ENCODE results near the gene TWNK.

Gene TWNK

GRCh38 chr10:101020427-101021075 lies 33.2 kb downstream of the TWNK start:
- Histone ChIP-seq H3K79me2 (ENCODE audit: control insufficient read depth, low read length) (no peaks in the 10 kb centered on the region), H3K4me1 (ENCODE audit: control insufficient read depth, low read length) (peaks cover 19% of the 10 kb centered on the region), H3K4me2 (ENCODE audit: low read length) (no peak overlapping the region), H3F3A (ENCODE audit: control insufficient read depth, insufficient read depth) (no peaks in the 10 kb centered on the region), H3K27ac (ENCODE audit: low read depth, low read length) (no peak overlapping the region), H3K27me3 (ENCODE audit: control insufficient read depth, low read length) (peaks cover 13% of the 10 kb centered on the region; the same call in 1 of the 2 replicates), H3K4me3 (ENCODE audit: low read length) (no peak overlapping the region), H4K20me1 (ENCODE audit: control insufficient read depth, insufficient read depth, low read depth, low read length) (no peaks in the 10 kb centered on the region), H3K36me3 (ENCODE audit: control insufficient read depth, low read length) (no peaks in the 10 kb centered on the region), H3K9me3 (ENCODE audit: control insufficient read depth, insufficient read depth, low read length) (no peaks in the 10 kb centered on the region), H3K9me2 (replicated peaks; ENCODE audit: control insufficient read depth, low read length) (no peaks in the 10 kb centered on the region)
- TF ChIP-seq CTCF (IDR thresholded peaks at IDR 0.05; ENCODE audit: low read depth, low read length, poor library complexity, severe bottlenecking) (no peak), EZH2phosphoT487 (IDR thresholded peaks at IDR 0.05; ENCODE audit: borderline replicate concordance, low read length) (no peak)

- peaks cover 13% of the 10 kb centered on the region; the same call in 1 of the 2 replicates for H3K27me3 ChIP-seq (ENCODE audit: control insufficient read depth, low read length)
- H3K79me2 ChIP-seq (ENCODE audit: control insufficient read depth, low read length), result no peaks in the 10 kb centered on the region
- no peak overlapping the region for H3K4me3 ChIP-seq (ENCODE audit: low read length)
- H3K9me3 ChIP-seq (ENCODE audit: control insufficient read depth, insufficient read depth, low read length), result no peaks in the 10 kb centered on the region
- no peaks in the 10 kb centered on the region for H3K9me2 ChIP-seq (replicated peaks; ENCODE audit: control insufficient read depth, low read length)
- H3K4me2 ChIP-seq (ENCODE audit: low read length), result no peak overlapping the region
- peaks cover 19% of the 10 kb centered on the region for H3K4me1 ChIP-seq (ENCODE audit: control insufficient read depth, low read length)
- TF ChIP-seq CTCF (IDR thresholded peaks at IDR 0.05; ENCODE audit: low read depth, low read length, poor library complexity, severe bottlenecking), result no peak
- TF ChIP-seq EZH2phosphoT487 (IDR thresholded peaks at IDR 0.05; ENCODE audit: borderline replicate concordance, low read length), result no peak
- no peaks in the 10 kb centered on the region for H3F3A ChIP-seq (ENCODE audit: control insufficient read depth, insufficient read depth)
- no peaks in the 10 kb centered on the region for H4K20me1 ChIP-seq (ENCODE audit: control insufficient read depth, insufficient read depth, low read depth, low read length)
- H3K27ac ChIP-seq (ENCODE audit: low read depth, low read length), result no peak overlapping the region
- H3K36me3 ChIP-seq (ENCODE audit: control insufficient read depth, low read length), result no peaks in the 10 kb centered on the region
These were observed 33.9 kb downstream of the TWNK start for GRCh38 chr10:101021239-101021638.

- Histone ChIP-seq H3K9me2 (replicated peaks; ENCODE audit: control insufficient read depth, low read length) (no peaks in the 10 kb centered on the region), H3K4me3 (ENCODE audit: low read length) (no peak overlapping the region), H3K9me3 (ENCODE audit: control insufficient read depth, insufficient read depth, low read length) (no peaks in the 10 kb centered on the region), H3K27ac (ENCODE audit: low read depth, low read length) (no peak overlapping the region), H3K36me3 (ENCODE audit: control insufficient read depth, low read length) (no peaks in the 10 kb centered on the region), H3K4me1 (ENCODE audit: control insufficient read depth, low read length) (peaks cover 19% of the 10 kb centered on the region), H3K79me2 (ENCODE audit: control insufficient read depth, low read length) (no peaks in the 10 kb centered on the region), H4K20me1 (ENCODE audit: control insufficient read depth, insufficient read depth, low read depth, low read length) (no peaks in the 10 kb centered on the region), H3F3A (ENCODE audit: control insufficient read depth, insufficient read depth) (no peaks in the 10 kb centered on the region), H3K27me3 (ENCODE audit: control insufficient read depth, low read length) (peaks cover 13% of the 10 kb centered on the region; the same call in 1 of the 2 replicates), H3K4me2 (ENCODE audit: low read length) (no peak overlapping the region)
- TF ChIP-seq EZH2phosphoT487 (IDR thresholded peaks at IDR 0.05; ENCODE audit: borderline replicate concordance, low read length) (no peak), CTCF (IDR thresholded peaks at IDR 0.05; ENCODE audit: low read depth, low read length, poor library complexity, severe bottlenecking) (no peak)
These were observed 34.4 kb downstream of the TWNK start for GRCh38 chr10:101021692-101022251.

Data from DOHH2 (cell line).